Upper lobe of left lung (tissue), 6 donors: ENCODE measurements around the gene GPR31. TPM values are rescaled to one million over a fixed set of nuclear protein-coding genes. Genes with fewer than 3 reads are reported as not detected.

Experiments
- ATAC-seq, 2 donors: fragments of 200-7000 bp; cut with Tn5 transposase; one replicate each; pipeline ENCODE4 v1.9.1; 2022; ENCODE audit warnings: mild to moderate bottlenecking in 2 of 2, moderate library complexity in 2 of 2; ENCODE audit not compliant: low FRiP score in 2 of 2
- DNase-seq, 2 donors: peaks; one replicate each; pipeline ENCODE4 v3.0.0-alpha.2; 2019 to 2020
- H3K27ac ChIP-seq, 4 donors: fragments of 200-600 bp; sonication (generic); one replicate each; pipeline ENCODE4 v1.5.1; 2016 to 2019
- H3K27me3 ChIP-seq, 4 donors: fragments of 200-600 bp; sonication (generic); one replicate each; pipeline ENCODE4 v1.5.1; 2017 to 2019
- H3K36me3 ChIP-seq, 4 donors: fragments of 200-600 bp; sonication (generic); one replicate each; pipeline ENCODE4 v1.5.1; 2016 to 2019
- H3K4me1 ChIP-seq, 4 donors: fragments of 200-600 bp; sonication (generic); one replicate each; pipeline ENCODE4 v1.5.1; 2018 to 2019
- H3K4me3 ChIP-seq, 4 donors: fragments of 200-600 bp; sonication (generic); one replicate each; pipeline ENCODE4 v1.5.1; 2017 to 2019; ENCODE audit warnings: mild to moderate bottlenecking in 2 of 4, moderate library complexity in 1 of 4
- H3K9me3 ChIP-seq, 4 donors: fragments of 200-600 bp; sonication (generic); one replicate each; pipeline ENCODE4 v1.5.1; 2018 to 2019
- EP300 ChIP-seq, 4 donors: sonication (generic); formaldehyde crosslinking; IDR thresholded peaks; one replicate each; pipeline ENCODE4 v1.5.1; 2017; ENCODE audit warnings: antibody characterized with exemption in 4 of 4, control low read depth in 2 of 4
- POLR2A ChIP-seq, 4 donors: fragments of 450-650 bp; IDR thresholded peaks; one replicate each; pipeline ENCODE4 v1.5.1; 2016 to 2017; ENCODE audit warnings: antibody characterized with exemption in 4 of 4, mild to moderate bottlenecking in 2 of 4
- POLR2AphosphoS5 ChIP-seq, 2 donors: sonication (generic); formaldehyde crosslinking; IDR thresholded peaks; one replicate each; pipeline ENCODE4 v1.5.1; 2017; ENCODE audit warnings: antibody characterized with exemption in 2 of 2
- WGBS, 2 donors: methylation state at CpG; one replicate each; pipeline ENCODE4 v1.1.5; 2017 to 2018; 5-methylcytosine and 5-hydroxymethylcytosine counted together
- total RNA-seq, 6 donors: library from RNA; depleted of rRNA in 4 of 6; stranded (reverse); fragments of >200 nt in 4 of 6; gene quantifications; one replicate each; pipeline versions ENCODE4 v1.1.0 to v1.2.1, GENCODE V29; 2016 to 2021
- TF ChIP-seq, protein P1 (sequence below), 6 experiments: fragments of 450-650 bp in 4 of 6; fragments of 200-600 bp in 2 of 6; sonication (generic) in 2 of 6; IDR thresholded peaks; one replicate each; pipeline ENCODE4 v1.5.1; 2016 to 2019; ENCODE audit warnings: antibody characterized with exemption in 6 of 6
- donor health status: DM: no; HTN: no; CAD: no; lungs with moderate emphysema.
- donor health status: DM: no; HTN: yes; CAD: no; lungs with severe emphysema.

GPR31 gene
- total RNA-seq, 6 donors from 2014 or later, result not detected

DNA sequence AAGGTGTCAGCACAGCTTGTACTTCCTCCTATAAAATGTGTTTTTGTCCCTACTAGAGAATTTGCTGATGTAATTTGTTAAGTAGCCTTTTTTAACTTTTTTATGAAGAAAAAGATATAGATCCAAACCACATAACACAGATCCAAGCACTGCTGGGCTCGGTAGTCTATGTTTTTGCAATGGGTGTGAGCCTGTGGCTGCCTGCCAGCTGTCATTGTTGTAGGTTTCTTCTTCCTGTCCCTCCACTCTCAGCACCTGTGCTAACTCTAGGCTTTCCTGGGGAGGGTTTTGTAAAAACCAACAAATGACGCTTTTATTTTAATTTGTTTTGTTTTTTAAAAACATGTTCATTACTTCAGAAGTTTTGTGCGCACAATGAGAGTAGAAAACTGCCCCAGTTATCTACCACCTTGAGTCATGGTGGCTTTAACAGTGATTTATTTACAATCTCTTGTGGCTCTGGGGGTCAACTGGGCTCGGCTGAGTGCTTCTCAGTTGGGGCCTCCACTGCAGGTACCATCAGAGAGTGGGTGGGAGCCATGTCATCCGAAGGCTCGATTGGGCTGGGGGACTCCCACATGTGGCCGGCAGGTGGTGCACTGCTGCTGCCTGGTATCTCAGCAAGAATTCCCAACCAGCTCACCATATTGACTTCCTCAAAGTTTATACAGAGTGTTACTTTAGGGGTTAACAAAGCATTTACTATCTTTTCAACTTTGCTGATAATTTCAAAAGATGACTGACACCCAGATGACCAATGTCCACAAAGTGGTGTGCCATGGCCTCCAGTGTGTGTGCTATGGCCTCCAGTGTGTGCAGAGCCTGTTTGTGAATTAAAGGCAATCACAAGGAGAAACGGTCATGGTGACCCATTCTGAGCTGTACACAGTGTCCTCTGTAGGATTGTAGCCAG lies 37.9 kb downstream of the GPR31 start:
- no peaks in the 10 kb centered on the region for H3K27me3 ChIP-seq
- H3K4me3 ChIP-seq, result no peak overlapping the region
- no peak for TF ChIP-seq POLR2A (IDR thresholded peaks at IDR 0.05)
- no peak for TF ChIP-seq EP300 (IDR thresholded peaks at IDR 0.05)
- TF ChIP-seq, protein P1, sequence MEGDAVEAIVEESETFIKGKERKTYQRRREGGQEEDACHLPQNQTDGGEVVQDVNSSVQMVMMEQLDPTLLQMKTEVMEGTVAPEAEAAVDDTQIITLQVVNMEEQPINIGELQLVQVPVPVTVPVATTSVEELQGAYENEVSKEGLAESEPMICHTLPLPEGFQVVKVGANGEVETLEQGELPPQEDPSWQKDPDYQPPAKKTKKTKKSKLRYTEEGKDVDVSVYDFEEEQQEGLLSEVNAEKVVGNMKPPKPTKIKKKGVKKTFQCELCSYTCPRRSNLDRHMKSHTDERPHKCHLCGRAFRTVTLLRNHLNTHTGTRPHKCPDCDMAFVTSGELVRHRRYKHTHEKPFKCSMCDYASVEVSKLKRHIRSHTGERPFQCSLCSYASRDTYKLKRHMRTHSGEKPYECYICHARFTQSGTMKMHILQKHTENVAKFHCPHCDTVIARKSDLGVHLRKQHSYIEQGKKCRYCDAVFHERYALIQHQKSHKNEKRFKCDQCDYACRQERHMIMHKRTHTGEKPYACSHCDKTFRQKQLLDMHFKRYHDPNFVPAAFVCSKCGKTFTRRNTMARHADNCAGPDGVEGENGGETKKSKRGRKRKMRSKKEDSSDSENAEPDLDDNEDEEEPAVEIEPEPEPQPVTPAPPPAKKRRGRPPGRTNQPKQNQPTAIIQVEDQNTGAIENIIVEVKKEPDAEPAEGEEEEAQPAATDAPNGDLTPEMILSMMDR (IDR thresholded peaks at IDR 0.05), result no peak
- TF ChIP-seq POLR2AphosphoS5 (IDR thresholded peaks at IDR 0.05), result no peak
- no peaks in the 10 kb centered on the region for H3K36me3 ChIP-seq
- no peaks in the 10 kb centered on the region for H3K4me1 ChIP-seq
- ATAC-seq (no peak), DNase-seq (no peak)
- peak overlapping the region in 2 of 4 donors; percentile 16 to 44 for H3K27ac ChIP-seq
- WGBS, 2 donors, result 68 to 73% methylated on average over 8 of the region's 8 CpGs
- H3K9me3 ChIP-seq, result no peaks in the 10 kb centered on the region

DNA sequence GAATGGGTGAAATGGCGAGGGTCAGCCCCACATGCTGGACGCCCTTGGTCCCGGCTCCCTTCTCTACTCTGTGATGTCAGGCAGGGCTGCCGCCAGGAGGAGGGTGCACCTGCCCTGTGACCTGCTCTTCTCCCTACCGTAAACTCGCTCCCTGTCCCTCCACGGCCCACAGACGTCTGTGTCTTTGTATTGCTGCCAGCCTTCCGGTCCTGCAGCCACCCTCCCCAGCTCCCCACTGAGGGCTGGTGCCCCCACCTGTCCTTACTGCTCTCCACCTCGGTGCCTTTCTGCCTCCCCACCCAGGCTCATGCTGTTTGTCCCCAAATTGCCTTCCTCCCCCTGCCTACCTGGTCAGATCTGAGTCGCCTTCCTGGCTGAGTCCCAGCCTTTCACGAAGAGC lies 38.9 kb downstream of the GPR31 start:
- DNase-seq (peak in 1 of 2 donors; percentile 36), ATAC-seq (no peak)
- TF ChIP-seq EP300 (IDR thresholded peaks at IDR 0.05) (no peak), POLR2AphosphoS5 (IDR thresholded peaks at IDR 0.05) (no peak)
- WGBS, 2 donors, result 84 to 87% methylated on average over 12 of the region's 12 CpGs
- peak overlapping the region in 1 of 4 donors; percentile 46 for H3K27ac ChIP-seq
- H3K4me1 ChIP-seq, result no peaks in the 10 kb centered on the region
- no peak overlapping the region for H3K4me3 ChIP-seq
- no peaks in the 10 kb centered on the region for H3K27me3 ChIP-seq
- H3K9me3 ChIP-seq, result no peaks in the 10 kb centered on the region
- no peaks in the 10 kb centered on the region for H3K36me3 ChIP-seq

DNA sequence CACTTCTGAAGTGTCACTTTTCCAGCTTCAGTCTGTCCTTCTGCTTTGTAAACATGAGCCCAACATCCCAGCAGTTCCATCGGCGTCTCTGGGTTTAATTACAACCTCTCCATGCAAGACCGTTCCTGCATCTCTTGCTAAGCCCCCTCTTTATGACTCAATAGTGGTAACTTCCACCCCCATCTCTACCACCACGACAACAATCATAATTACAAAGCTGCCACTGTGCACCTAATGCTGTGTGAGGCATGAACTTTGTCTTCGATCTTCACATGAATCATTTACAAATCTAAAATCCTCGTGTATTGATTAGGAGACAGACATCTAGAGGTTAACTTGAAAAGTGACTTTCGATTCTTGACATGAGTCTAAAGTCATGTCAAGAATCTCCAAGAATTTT lies 39.8 kb downstream of the GPR31 start:
- H3K27ac ChIP-seq, result no peak overlapping the region
- no peaks in the 10 kb centered on the region for H3K27me3 ChIP-seq
- ATAC-seq (no peak), DNase-seq (no peak)
- no peaks in the 10 kb centered on the region for H3K36me3 ChIP-seq
- H3K9me3 ChIP-seq, result no peaks in the 10 kb centered on the region
- WGBS, 2 donors, result 81 to 85% methylated on average over 7 of the region's 7 CpGs
- no peak overlapping the region for H3K4me3 ChIP-seq
- no peak for TF ChIP-seq POLR2AphosphoS5 (IDR thresholded peaks at IDR 0.05)
- TF ChIP-seq EP300 (IDR thresholded peaks at IDR 0.05), result no peak
- TF ChIP-seq, protein P1 (IDR thresholded peaks at IDR 0.05), result no peak
- no peak for TF ChIP-seq POLR2A (IDR thresholded peaks at IDR 0.05)
- no peaks in the 10 kb centered on the region for H3K4me1 ChIP-seq

DNA sequence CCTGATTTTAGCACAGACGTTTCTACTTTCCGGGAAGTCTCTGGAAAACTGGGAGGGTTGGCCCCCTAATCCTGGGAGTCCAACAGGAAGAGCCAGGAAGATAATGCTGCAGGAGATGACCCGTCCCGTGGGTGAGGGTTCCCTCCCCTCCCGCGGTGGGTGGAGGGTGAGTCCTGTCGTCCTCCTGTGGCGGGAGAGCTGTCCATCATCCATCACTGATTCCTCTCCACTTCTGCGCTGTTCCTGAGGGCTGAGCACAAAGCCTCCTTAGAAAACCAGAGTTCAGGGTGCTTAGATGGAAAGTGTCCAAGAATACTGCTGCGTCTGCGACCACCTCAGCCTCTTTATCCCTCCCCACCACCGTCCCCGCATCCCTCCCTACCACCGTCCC lies 40.9 kb downstream of the GPR31 start:
- ATAC-seq, result no peak

DNA sequence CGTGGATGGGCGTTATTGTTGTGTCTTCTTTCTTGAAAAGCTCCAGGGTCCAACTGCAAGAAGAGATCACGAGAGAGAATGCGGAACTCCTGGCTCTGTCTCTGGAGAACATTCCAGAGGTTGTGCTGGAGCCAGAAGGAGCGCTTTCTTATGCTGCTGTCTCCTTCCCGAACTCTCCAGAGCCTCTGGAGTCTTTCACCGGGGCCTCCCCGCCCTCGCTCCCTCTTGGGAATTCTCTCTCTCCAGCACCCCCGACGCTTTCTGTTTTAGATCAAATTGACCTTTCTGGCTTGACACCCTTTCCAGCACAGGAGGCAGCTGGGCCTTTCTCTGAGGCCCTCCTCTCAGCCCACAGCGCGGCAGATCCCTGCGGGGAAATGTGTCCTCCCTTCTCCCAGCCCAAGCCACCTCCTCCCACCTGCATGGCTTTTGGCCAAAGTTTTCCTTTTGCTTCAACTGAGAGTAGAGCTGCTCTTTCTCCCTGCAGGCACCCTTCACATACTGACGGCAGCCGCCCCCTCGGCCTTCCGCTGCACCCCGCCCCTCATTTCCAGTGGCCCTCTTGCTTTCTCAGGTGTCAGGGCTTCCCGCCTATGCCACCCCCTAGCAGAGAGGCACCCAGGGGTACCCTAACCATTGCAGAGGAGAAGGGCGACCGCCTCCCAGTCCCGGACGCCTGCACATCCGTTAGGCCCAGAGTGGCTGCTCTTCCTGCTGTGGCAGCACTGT lies 41.5 kb downstream of the GPR31 start:
- Histone ChIP-seq H3K4me1 (no peaks in the 10 kb centered on the region), H3K4me3 (no peak overlapping the region), H3K36me3 (no peaks in the 10 kb centered on the region), H3K27ac (no peak overlapping the region), H3K9me3 (no peaks in the 10 kb centered on the region), H3K27me3 (no peaks in the 10 kb centered on the region)
- DNase-seq, result peak in 1 of 2 donors; percentile 62
- TF ChIP-seq POLR2A (IDR thresholded peaks at IDR 0.05) (no peak), POLR2AphosphoS5 (IDR thresholded peaks at IDR 0.05) (no peak), EP300 (IDR thresholded peaks at IDR 0.05) (no peak)
- TF ChIP-seq, protein P1 (IDR thresholded peaks at IDR 0.05), result no peak
- 66 to 68% methylated on average over 25 of the region's 25 CpGs for WGBS, 2 donors
- peak in 1 of 2 donors; percentile 9 for ATAC-seq

More for the DNA sequence above, 40.9 kb downstream of the GPR31 start:
- WGBS, 2 donors, result 61 to 80% methylated on average over 14 of the region's 14 CpGs
- TF ChIP-seq EP300 (IDR thresholded peaks at IDR 0.05) (no peak), POLR2AphosphoS5 (IDR thresholded peaks at IDR 0.05) (no peak), POLR2A (IDR thresholded peaks at IDR 0.05) (no peak)
- TF ChIP-seq, protein P1 (IDR thresholded peaks at IDR 0.05), result no peak
- no peak for DNase-seq
- Histone ChIP-seq H3K27me3 (no peaks in the 10 kb centered on the region), H3K4me3 (no peak overlapping the region), H3K36me3 (no peaks in the 10 kb centered on the region), H3K4me1 (no peaks in the 10 kb centered on the region), H3K27ac (no peak overlapping the region), H3K9me3 (no peaks in the 10 kb centered on the region)
